ENCODE measurements around the gene KCNJ8. TPM values are rescaled to one million over a fixed set of nuclear protein-coding genes. Genes with fewer than 3 reads are reported as not detected.
"Not testable (repeated sequence)": the region's sequence is repeated elsewhere in the genome, so short reads cannot be mapped to it uniquely, and the experiment has no call there.

KCNJ8 gene
- total and polyA plus RNA-seq, 2 of the 8 experiments (the other 6 are each of a cell fraction or from before 2014, with no cell fraction given), result 0.48 to 1.4 TPM

DNA sequence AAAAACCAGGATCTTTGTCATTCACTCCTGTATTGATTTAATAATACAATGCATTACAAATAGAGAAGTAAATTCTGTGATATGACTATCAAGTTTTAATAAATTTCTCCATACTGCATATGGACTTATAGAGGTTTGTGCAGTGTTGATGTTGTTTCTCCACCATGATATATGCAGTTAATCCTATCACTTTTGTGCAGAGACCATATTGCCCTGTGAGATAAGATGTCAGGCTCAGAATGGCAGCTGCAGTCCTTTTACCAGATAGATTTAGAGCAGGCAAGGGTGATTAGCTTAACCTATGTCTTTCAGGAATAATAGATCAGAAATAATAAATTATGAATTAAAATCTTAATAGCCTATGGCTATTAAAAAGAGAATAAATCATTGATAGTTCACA lies 38.6 kb upstream of the KCNJ8 start (continued):
- TF ChIP-seq CBX8 (IDR thresholded peaks at IDR 0.05; ENCODE audit: borderline replicate concordance, low read depth, low read length), result no peak
- no peak for TF ChIP-seq BACH1 (IDR thresholded peaks at IDR 0.05; ENCODE audit: low read length)
- no peak for TF ChIP-seq KDM4A (IDR thresholded peaks at IDR 0.05; ENCODE audit: low read depth, low read length, severe bottlenecking)
- no peak for TF ChIP-seq BCL11A (IDR thresholded peaks at IDR 0.05; ENCODE audit: low read depth in 2 of 2, low read length in 2 of 2)

DNA sequence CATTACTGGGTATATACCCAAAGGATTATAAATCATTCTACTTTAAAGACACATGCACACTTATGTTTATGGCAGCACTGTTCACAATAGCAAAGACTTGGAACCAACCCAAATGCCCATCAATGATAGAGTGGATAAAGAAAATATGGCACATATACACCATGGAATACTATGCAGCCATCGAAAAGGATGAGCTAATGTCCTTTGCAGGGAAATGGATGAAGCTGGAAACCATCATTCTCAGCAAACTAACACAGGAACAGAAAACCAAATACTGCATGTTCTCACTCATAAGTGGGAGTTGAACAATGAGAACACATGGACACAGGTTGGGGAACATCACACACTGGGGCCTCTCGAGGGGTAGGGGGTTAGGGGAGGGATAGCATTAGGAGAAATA lies 37.8 kb upstream of the KCNJ8 start:
- H3K14ac ChIP-seq (ENCODE audit: insufficient read length); H3K36me3 ChIP-seq (ENCODE audit: control insufficient read depth in 2 of 4, insufficient read depth in 4 of 4, low read length in 3 of 4); H3K56ac ChIP-seq (replicated peaks; ENCODE audit: insufficient read length, low read depth, low read length); H2BK12ac ChIP-seq (ENCODE audit: low read depth, low read length); H2BK15ac ChIP-seq (ENCODE audit: low read length); H3K23me2 ChIP-seq (ENCODE audit: low read depth, low read length); H3K4me1 ChIP-seq (replicated peaks in 1 of 4; ENCODE audit: control insufficient read depth in 3 of 4, insufficient read depth in 4 of 4, low read length in 3 of 4); H3K9ac ChIP-seq (replicated peaks in 1 of 4; ENCODE audit: extremely low read depth in 1 of 4, low read depth in 3 of 4, low read length in 3 of 4); H3K9me3 ChIP-seq (ENCODE audit: insufficient read depth in 2 of 2, low read depth in 1 of 2, low read length in 1 of 2); DNase-seq (ENCODE audit: low read depth in 1 of 2, low spot score in 2 of 2); H3K4ac ChIP-seq (replicated peaks; ENCODE audit: insufficient read length, low read depth, low read length); H4K91ac ChIP-seq (replicated peaks; ENCODE audit: insufficient read length, low read length); H3K23ac ChIP-seq (ENCODE audit: insufficient read length); H2AFZ ChIP-seq (ENCODE audit: low read length); H4K8ac ChIP-seq (ENCODE audit: extremely low read depth, insufficient read depth, low read length); H2BK20ac ChIP-seq (ENCODE audit: low read length); POLR2A ChIA-PET (ENCODE audit: partially characterized antibody); H3K27me3 ChIP-seq (replicated peaks in 1 of 4; ENCODE audit: control insufficient read depth in 3 of 4, extremely low read depth in 1 of 4, insufficient read depth in 3 of 4, low read length in 3 of 4); H3K18ac ChIP-seq (ENCODE audit: extremely low read depth, low read length); H3K4me2 ChIP-seq (ENCODE audit: insufficient read depth in 1 of 2, low read depth in 2 of 2, low read length in 2 of 2); H3K4me3 ChIP-seq (ENCODE audit: extremely low read depth in 1 of 4, insufficient read depth in 2 of 4, low read depth in 3 of 4, low read length in 4 of 4); H4K20me1 ChIP-seq (replicated peaks in 1 of 2; ENCODE audit: control insufficient read depth in 1 of 2, insufficient read depth in 2 of 2, low read length in 2 of 2); H2BK5ac ChIP-seq (ENCODE audit: low read depth, low read length); CTCF ChIA-PET (ENCODE audit: partially characterized antibody); H2BK120ac ChIP-seq (replicated peaks; ENCODE audit: low read depth, low read length); H2AK5ac ChIP-seq (ENCODE audit: low read depth, low read length); H3K79me1 ChIP-seq (ENCODE audit: low read depth, low read length); H3K79me2 ChIP-seq (ENCODE audit: control insufficient read depth in 1 of 2, insufficient read depth in 2 of 2, low read length in 2 of 2); H4K5ac ChIP-seq (ENCODE audit: insufficient read length, low read depth, low read length); FAIRE-seq; H3K27ac ChIP-seq (ENCODE audit: low read depth, low read length): not testable (repeated sequence)
- 89% methylated on average over 2 of the region's 2 CpGs; no CpG with 5 or more reads in 1 of the 2 experiments for WGBS, 2 experiments (ENCODE audit: extremely low coverage in 1 of 2, insufficient coverage in 1 of 2, insufficient read length in 1 of 2, insufficient replicate concordance in 2 of 2, low coverage in 1 of 2, low lambda C conversion rate in 2 of 2, missing lambda C conversion rate in 1 of 2)
